Suppressor macrophage treated with lipopolysaccharide for 4 hours (primary cell): ENCODE data around the gene MT3.

ENCODE experiments used
- DNase-seq: peaks from one replicate; pipeline ENCODE4 v3.0.0-alpha.2; 2020

Gene MT3

DNA sequence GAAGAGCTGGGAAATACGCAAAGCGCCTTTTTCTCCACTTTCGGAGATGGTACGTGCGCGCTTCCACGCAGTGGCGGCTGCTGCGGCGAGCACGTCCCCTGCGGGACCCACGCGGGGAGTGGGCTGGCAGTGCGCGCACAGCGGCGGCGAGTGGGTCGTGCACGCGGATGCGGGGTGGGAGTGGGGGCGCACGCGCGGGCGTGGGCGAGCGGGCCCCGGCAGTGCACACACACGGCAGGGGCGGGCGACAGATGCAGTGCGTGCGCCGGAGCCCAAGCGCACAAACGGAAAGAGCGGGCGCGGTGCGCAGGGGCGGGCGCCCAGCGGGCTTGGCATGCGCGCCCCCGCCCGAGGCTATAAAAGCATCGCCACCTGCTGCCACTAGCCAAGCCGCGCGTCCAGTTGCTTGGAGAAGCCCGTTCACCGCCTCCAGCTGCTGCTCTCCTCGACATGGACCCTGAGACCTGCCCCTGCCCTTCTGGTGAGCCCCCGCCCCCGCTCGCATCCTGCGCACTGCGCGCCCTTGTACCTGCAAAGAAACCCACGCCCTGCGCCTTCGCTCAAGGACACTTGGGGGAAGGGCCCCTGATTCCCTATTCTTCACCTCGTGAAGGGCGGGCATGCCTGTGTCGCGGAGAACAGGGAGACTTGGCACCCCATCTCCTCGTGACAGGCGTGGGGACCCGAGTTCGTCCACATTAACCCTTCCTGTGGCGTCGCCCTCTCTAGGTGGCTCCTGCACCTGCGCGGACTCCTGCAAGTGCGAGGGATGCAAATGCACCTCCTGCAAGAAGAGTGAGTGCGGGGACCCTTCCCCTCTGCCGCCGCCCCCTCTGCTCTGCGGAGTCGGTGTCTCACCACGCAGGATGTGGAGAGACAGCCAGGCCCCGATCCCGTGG is at the start of gene MT3:
MT3 (plus strand) TSS at position 388 of the 899 bp plus-strand sequence; CDS start at position 451, 63 bp downstream.
- no peak for DNase-seq

DNA sequence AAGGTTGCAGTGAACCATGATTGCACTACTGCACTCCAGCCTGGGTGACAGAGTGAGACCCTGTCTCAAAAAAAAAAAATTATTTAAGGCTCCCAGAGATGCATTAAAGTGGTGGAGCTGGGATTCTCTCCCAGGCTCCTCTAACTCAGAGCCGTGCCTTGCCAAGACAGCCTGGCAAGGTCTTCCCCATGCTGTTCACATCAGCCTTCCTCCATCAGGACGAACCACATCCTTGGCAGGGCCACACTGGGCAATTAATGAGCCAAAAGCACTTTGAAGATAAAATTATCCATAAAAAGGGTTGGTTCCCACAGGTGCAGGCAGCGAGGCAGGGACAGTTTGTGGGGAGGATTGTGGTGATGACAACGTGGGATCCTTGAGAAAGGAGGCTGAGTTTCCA is 49.7 kb upstream of the MT3 start:
- DNase-seq: no peak

DNA sequence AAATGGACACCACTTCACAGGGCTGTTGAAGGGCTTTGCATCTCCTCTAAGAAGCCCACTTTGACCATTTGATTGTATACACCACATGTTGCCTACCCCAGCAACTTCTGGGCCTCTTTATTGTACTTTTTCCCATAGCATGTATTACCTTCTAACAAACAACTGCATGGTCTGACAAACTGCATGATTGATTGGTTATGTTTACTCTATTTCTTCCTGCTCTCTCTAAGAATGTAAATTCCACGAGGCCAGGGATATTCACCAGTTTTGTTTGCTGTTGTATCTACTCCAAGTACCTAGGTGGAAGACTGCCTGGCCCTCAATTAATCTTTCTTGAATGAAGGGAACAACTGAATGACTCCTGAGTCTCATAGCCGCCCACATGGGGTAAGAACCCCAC is 47.3 kb upstream of the MT3 start:
- DNase-seq: no peak

GRCh38 chr16:56547120-56547948 is 42.0 kb upstream of the MT3 start:
- DNase-seq: no peak

DNA sequence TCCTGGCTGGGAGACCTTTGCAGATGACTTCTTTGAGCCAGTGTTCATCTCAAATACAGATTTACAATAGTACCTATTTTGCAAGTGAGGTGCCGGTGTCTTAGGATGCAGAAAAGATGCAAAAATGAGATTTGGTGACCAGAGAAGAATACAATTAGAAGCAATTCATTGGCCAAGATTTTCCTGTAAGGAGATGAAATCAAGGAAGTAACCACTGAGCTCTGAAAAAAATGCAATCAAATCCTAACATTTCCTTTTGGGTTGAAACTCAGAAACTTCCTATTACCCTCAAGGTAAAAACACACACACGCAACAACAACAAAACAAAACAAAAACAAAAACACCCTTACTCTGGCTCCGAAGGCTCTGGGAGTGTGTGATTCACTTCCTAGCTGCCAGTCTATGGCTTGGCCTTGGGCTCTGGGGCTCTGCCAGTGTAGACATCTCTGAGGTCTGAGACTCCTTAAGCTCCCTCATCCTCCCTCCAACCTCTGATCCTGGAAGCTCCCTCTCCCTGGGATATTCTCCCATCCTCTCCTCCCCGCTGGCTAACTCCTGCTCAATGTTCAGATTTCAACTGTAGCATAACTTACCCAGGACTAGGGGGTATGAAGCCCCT is 41.3 kb upstream of the MT3 start:
- DNase-seq: no peak

- DNase-seq: no peak
Measured at GRCh38 chr16:56549161-56549560, 40.2 kb upstream of the MT3 start.

DNA sequence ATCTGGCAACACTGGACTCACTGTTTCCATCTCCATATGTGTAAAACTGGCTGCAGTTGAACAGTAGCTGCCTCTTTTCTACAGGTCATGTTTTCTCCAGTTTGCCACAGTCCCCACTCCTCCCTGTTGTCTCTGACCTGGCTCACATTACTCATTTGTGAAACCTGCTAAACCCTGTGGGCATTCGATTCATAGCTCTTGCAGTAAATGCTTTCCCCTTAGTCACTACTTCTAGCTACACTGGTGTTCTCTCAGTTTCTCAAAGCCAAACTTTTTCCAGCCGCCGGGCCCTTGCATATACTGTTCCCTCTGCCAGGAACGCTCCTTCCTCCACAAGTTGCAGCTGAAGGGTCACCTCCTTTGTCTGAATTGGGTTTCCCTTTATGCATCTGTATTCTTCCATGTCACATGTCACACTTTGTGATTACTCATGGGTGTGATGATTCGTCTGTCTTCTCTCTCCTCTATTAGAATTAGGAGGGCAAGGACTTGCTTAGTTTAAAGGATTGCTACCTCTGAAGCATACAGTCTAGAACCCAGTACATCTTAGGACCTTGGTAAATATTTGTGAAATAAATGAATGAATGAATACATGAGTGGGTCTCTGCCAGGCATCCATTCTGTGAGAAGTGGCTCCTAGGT is 39.5 kb upstream of the MT3 start:
- DNase-seq: peak; percentile 22

DNA sequence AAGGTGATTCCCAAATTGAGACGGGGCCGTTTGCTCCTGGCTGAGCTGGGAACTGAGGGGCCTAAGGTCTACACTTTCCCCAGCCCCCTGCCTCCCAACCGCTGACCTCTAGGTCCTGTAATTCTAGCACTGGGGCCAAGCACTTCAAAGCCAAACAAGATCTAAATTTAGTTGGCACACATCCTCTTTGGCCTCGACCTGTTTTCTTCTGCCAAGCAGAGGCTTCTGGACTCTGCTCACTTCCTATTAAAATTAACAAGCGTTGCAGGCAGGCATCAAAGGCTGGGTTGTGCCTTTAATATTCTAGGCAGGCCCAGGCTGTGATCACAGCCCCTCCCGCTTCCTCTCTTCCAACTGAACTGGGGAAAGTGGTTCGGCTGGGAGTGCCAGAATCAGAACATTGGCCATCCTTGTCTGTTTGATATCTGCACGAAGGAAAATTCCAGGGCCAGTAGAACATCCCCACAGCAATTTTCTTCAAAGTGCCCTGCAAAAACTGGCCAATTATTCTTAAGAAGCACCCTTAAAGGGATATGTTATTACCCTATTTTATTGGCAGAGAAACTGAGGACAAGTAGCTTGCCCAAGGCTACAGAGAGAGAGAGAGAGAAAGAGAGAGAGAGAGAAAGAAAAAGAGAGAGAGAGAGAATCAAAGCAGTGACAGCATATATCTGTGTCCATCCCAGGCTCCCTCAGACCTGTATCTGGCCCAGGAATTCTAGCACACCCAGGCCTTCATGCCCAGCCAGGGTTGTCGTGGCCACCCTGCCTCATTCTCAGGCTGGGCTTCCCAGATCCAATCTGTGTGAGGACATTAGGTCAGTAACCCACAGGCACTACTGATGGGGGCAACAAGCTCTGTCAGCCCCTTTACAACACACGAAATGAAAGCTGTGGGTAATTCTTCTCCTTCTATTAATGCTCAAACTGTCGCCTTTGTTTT is 37.3 kb upstream of the MT3 start:
- no peak for DNase-seq

DNA sequence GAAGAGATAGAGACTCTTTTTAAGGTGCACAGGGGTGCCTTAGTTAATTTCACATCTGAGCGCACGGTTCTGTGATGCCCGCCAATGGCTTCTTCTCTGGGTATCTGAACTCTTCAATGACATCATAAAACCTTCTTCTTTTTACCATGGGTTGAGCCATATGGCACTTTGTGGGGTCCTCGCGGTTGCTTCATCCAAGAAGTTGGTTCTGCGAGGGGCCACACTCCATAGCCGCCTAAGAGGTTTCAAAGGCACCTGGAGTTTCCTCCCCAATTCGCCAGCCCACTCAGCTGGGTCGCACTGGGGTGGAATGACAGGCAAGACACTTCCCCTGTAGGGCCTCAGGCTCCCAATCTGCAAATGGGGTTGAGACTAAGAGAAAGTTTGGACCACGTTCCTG is 34.9 kb upstream of the MT3 start:
- no peak for DNase-seq

- DNase-seq: no peak
Measured at GRCh38 chr16:56558024-56558747, 31.1 kb upstream of the MT3 start.

GRCh38 chr16:56559109-56559508 is 30.2 kb upstream of the MT3 start:
- DNase-seq: no peak

- no peak for DNase-seq
Measured at GRCh38 chr16:56560447-56560846, 28.9 kb upstream of the MT3 start.

- no peak for DNase-seq
Measured at GRCh38 chr16:56561126-56561525, 28.2 kb upstream of the MT3 start.

GRCh38 chr16:56564793-56565477 is 24.4 kb upstream of the MT3 start, which contains the start of gene MT4:
TSS of gene MT4 (plus strand) at chr16:56565073. CDS start at chr16:56565129, 56 bp downstream.
- DNase-seq: no peak

DNA sequence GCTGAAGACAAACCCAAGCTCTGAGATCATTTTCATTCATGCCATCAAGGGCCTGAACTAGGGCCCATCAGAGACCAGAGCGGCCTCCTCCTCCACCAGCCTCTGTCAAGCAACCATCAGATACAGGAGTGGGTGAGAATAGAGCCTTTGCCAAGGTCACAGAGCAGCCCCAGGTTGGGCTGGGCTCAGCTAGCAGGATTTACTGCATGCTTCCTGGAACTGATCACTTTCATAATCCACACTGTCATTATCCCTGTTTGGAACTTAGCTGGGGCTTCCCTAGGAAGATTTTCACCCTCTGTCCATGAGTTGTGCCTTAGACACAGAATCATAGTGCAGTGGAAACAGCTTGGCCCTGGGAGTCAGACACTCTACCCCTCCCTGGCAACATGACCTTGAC is 19.4 kb upstream of the MT3 start:
- DNase-seq: no peak

DNA sequence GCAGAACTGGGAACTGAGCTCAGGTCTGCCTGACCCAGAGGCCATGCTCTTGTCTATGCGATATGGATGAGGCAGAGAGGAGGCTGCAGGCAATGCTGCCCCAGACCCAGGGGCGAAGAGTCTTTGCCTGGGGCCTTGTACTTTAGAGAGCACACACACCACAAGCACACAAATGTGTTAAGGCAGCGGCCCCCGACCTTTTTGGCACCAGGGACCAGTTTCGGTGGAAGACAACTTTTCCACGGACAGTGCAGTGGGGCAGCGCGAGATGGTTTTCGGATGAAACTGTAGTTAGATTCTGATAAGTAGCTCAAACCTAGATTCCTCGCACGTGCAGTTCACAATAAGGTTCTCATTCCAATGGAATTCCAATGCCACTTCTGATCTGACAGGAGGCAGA is 17.8 kb upstream of the MT3 start:
- no peak for DNase-seq

- DNase-seq: no peak
Measured at GRCh38 chr16:56574625-56575024, 14.7 kb upstream of the MT3 start.

GRCh38 chr16:56576585-56577299 is 12.6 kb upstream of the MT3 start:
- peak; percentile 81 for DNase-seq

DNA sequence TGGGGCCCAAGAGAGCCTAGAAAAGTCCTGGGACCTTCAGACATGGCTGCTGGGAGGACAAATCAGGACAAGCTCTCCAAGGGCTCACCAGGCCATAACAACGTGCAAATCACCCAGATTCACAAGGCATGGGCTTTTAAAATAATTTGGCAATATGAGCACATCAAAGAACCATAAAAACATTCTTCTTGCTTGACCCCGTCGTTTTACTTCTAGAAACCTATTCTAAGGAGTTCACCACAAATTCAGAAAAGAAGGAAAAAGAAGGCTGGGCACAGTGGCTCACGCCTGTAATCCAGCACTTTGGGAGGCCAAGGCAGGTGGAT is 12.1 kb upstream of the MT3 start:
- no peak for DNase-seq
